HG03558 (cell line): ENCODE results near the gene VPS13D.

ENCODE experiments used
- ATAC-seq: cut with Tn5 transposase; IDR thresholded peaks from one replicate; pipeline ENCODE4 v1.9.1; 2021; ENCODE audit warnings: moderate number of reproducible peaks; ENCODE audit not compliant: unreplicated experiment; ENCODE audit errors: extremely low read depth

Gene VPS13D

GRCh38 chr1:12229386-12229834, 420 bp upstream of the VPS13D start:
- no peak for ATAC-seq

GRCh38 chr1:12230549-12231275, 882 bp downstream of the VPS13D start:
- ATAC-seq: no peak

- ATAC-seq: no peak
Observed at GRCh38 chr1:12231276-12231595, 1.4 kb downstream of the VPS13D start.

- ATAC-seq: no peak
Observed at GRCh38 chr1:12232221-12232620, 2.4 kb downstream of the VPS13D start.

- no peak for ATAC-seq
Observed at GRCh38 chr1:12244078-12244477, 14.2 kb downstream of the VPS13D start.

- no peak for ATAC-seq
Observed at GRCh38 chr1:12244585-12244984, 14.8 kb downstream of the VPS13D start.

- ATAC-seq: no peak
Observed at GRCh38 chr1:12245116-12245515, 15.3 kb downstream of the VPS13D start.

- no peak for ATAC-seq
Observed at GRCh38 chr1:12245733-12246132, 15.9 kb downstream of the VPS13D start.

- no peak for ATAC-seq
Observed at GRCh38 chr1:12246584-12246983, 16.8 kb downstream of the VPS13D start.

GRCh38 chr1:12249181-12249580, 19.4 kb downstream of the VPS13D start:
- no peak for ATAC-seq

GRCh38 chr1:12249748-12250147, 19.9 kb downstream of the VPS13D start:
- no peak for ATAC-seq

GRCh38 chr1:12251442-12251841, 21.6 kb downstream of the VPS13D start:
- no peak for ATAC-seq

GRCh38 chr1:12255913-12256312, 26.1 kb downstream of the VPS13D start:
- no peak for ATAC-seq

GRCh38 chr1:12258272-12258671, 28.4 kb downstream of the VPS13D start:
- no peak for ATAC-seq

GRCh38 chr1:12269351-12269750, 39.5 kb downstream of the VPS13D start:
- no peak for ATAC-seq

GRCh38 chr1:12271033-12271432, 41.2 kb downstream of the VPS13D start:
- no peak for ATAC-seq

GRCh38 chr1:12272770-12273169, 42.9 kb downstream of the VPS13D start:
- ATAC-seq: no peak

- no peak for ATAC-seq
Observed at GRCh38 chr1:12275370-12275769, 45.5 kb downstream of the VPS13D start.

- no peak for ATAC-seq
Observed at GRCh38 chr1:12276225-12276624, 46.4 kb downstream of the VPS13D start.

GRCh38 chr1:12279003-12279402, 49.2 kb downstream of the VPS13D start:
- no peak for ATAC-seq

- no peak for ATAC-seq
Observed at GRCh38 chr1:12279728-12280464, 50.1 kb downstream of the VPS13D start.

- ATAC-seq: no peak
Observed at GRCh38 chr1:12282142-12282541, 52.3 kb downstream of the VPS13D start.
